IMR-90 (cell line): ENCODE data around the gene TCF4. TPM values are rescaled to one million over a fixed set of nuclear protein-coding genes. Genes with fewer than 3 reads are reported as not detected.

ENCODE experiments used
- CTCF ChIP-seq: conservative IDR thresholded peaks from 2 replicates; pipeline ENCODE4 v1.5.1; 2012; ENCODE audit warnings: mild to moderate bottlenecking, low read depth, low read length, improper control_type of control experiment
- ELK1 ChIP-seq: fragments of 150-350 bp; IDR thresholded peaks from 2 replicates; pipeline ENCODE4 v1.6.1; 2016; ENCODE audit warnings: low read depth, mild to moderate bottlenecking, low read length, moderate library complexity, borderline replicate concordance
- MAFK ChIP-seq: IDR thresholded peaks from 2 replicates; pipeline ENCODE4 v1.6.1; 2012; ENCODE audit warnings: low read depth, low read length, improper control_type of control experiment
- polyA plus RNA-seq, 3 experiments: library from polyadenylated mRNA; depleted of rRNA; stranded (reverse); fragments of >200 nt; gene quantifications; 2 replicates each; pipeline ENCODE4 v1.2.3, GENCODE V29; 2012; ENCODE audit warnings: low replicate concordance in 1 of 3
- total RNA-seq: library from RNA; depleted of rRNA; stranded (reverse); fragments of >200 nt; gene quantifications from 2 replicates; pipeline ENCODE4 v1.2.3, GENCODE V29; 2012

The TCF4 gene
- total and polyA plus RNA-seq, 2 of the 4 experiments (the other 2 are of a cell fraction), result 30.0 to 87.1 TPM

GRCh38 chr18:55477860-55478581, 110.0 kb downstream of the TCF4 start (continued):
- TF ChIP-seq CTCF, result no peak
- TF ChIP-seq ELK1, result no peak
- TF ChIP-seq MAFK, result no peak
